Left renal cortex interstitium (tissue), 4 donors: ENCODE measurements around the gene AJM1. TPM values are rescaled to one million over a fixed set of nuclear protein-coding genes. Genes with fewer than 3 reads are reported as not detected.

Source experiments
- DNase-seq, 4 donors: peaks; one replicate each; pipeline ENCODE4 v3.0.0-alpha.2; 2013; ENCODE audit warnings: low read depth in 4 of 4, low spot score in 2 of 4, missing footprints in 1 of 4
- polyA plus RNA-seq, 4 donors: library from polyadenylated mRNA; unstranded; fragments of 120-200 nt; gene quantifications; one replicate each; pipeline ENCODE4 v1.2.1, GENCODE V29; 2013; ENCODE audit not compliant: insufficient read length in 4 of 4

AJM1 gene
- polyA plus RNA-seq, 4 donors = 0.68 to 1.8 (median 1.3) TPM

DNA sequence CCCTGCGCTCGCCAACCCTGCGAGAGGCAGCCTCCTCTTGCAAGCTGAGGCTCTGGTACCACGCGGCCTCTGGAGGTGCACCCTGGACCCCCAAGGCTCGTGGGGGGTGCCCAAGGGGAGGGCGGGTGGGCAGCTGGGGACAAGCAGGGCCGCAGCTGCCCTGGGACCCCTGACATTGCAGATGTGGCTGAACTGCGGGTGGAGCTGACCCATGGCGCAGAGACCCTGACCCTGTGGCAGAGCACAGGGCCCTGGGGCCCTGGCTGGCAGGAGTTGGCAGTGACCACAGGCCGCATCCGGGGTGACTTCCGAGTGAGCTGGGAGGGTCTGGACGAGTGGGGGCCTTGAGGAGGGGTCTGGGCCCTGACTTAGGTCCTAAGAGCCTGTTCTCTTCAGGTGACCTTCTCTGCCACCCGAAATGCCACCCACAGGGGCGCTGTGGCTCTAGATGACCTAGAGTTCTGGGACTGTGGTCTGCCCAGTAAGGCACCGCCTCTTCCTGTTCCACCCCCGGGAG lies 11.4 kb downstream of the AJM1 start:
- no peak for DNase-seq

DNA sequence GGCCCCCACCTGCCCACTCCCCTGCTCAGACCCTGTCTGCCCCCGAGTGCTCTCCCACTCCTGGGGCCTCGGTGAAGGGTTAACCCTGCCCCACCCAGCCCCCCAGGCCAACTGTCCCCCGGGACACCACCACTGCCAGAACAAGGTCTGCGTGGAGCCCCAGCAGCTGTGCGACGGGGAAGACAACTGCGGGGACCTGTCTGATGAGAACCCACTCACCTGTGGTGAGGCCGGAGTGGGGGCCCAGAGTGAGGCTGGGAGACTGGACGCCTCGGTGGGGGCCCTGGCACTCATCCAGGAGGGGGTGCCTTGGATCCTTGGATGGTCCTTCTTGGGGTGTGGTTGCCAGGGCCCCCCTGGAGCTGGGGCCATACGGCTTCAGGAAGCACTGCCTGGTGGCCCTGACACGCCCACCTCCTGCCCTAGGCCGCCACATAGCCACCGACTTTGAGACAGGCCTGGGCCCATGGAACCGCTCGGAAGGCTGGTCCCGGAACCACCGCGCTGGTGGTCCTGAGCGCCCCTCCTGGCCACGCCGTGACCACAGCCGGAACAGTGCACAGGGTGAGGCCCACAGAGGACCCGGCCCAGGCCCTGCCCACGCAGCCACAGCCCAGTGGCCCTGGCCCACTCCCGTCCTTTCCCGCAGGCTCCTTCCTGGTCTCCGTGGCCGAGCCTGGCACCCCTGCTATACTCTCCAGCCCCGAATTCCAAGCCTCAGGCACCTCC lies 12.0 kb downstream of the AJM1 start:
- DNase-seq = no peak

DNA sequence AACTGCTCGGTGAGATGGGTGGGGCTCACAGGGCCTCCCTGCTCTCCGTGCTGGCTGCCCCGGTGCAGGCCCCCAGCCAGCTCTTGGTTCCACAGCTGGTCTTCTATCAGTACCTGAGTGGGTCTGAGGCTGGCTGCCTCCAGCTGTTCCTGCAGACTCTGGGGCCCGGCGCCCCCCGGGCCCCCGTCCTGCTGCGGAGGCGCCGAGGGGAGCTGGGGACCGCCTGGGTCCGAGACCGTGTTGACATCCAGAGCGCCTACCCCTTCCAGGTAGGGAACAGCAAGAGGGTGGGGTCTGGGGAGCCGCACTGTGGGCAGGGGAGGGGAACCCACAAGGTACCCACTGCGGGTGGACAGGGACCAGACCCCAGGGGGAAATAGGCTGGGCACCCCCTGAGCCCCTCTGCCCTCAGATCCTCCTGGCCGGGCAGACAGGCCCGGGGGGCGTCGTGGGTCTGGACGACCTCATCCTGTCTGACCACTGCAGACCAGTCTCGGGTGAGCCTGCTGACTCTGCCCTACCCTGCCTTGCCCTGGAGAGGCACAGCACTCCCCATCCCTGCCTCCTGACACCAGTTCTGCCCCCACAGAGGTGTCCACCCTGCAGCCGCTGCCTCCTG lies 12.7 kb downstream of the AJM1 start:
- no peak for DNase-seq

DNA sequence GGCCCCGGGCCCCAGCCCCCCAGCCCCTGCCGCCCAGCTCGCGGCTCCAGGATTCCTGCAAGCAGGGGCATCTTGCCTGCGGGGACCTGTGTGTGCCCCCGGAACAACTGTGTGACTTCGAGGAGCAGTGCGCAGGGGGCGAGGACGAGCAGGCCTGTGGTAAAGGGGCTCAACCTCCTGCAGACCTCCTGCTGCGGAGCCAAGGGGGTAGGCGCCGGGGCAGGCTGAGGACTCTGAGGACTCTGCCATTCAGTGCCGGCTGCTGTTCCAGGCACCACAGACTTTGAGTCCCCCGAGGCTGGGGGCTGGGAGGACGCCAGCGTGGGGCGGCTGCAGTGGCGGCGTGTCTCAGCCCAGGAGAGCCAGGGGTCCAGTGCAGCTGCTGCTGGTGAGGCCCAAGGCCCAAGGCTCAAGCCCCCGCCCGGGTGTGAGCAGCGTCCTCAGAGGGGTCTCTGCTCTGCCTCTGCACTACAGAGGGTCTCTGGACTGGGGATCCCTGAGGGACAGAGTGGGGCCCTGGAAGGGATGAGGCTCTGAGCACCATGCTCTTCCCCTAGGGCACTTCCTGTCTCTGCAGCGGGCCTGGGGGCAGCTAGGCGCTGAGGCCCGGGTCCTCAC lies 13.3 kb downstream of the AJM1 start:
- DNase-seq = no peak

DNA sequence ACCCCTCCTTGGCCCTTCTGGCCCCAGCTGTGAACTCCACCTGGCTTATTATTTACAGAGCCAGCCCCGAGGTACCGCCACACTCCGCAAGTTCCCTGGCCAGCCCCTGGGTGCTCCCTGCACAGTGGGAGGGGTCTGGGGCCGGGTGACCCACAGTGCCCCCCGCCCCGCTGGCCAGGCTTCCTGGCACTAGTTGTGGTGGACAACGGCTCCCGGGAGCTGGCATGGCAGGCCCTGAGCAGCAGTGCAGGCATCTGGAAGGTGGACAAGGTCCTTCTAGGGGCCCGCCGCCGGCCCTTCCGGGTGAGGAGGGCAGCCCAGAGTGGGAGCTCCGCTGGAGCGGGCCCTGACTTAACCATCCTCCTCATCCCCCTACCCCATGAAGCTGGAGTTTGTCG lies 13.8 kb downstream of the AJM1 start:
- DNase-seq = no peak

DNA sequence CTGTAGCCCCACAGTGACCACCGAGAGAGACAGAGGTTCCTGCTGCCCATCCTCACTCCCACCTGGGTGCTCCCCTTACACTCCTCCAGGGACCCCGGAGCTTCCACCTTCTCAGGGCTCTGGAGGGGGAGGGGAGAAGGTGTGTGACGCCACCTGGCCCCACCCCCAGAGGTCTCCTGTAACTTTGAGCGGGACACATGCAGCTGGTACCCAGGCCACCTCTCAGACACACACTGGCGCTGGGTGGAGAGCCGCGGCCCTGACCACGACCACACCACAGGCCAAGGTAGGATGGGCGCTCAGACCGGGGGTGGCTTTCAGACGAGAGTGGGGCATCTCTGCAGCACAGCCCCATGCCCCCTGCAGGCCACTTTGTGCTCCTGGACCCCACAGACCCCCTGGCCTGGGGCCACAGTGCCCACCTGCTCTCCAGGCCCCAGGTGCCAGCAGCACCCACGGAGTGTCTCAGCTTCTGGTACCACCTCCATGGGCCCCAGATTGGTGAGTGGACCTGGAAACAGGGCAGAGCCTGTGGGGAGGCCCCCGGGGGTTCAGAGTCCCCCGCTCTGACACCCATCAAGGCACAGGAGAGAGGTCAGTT lies 14.4 kb downstream of the AJM1 start:
- no peak for DNase-seq

DNA sequence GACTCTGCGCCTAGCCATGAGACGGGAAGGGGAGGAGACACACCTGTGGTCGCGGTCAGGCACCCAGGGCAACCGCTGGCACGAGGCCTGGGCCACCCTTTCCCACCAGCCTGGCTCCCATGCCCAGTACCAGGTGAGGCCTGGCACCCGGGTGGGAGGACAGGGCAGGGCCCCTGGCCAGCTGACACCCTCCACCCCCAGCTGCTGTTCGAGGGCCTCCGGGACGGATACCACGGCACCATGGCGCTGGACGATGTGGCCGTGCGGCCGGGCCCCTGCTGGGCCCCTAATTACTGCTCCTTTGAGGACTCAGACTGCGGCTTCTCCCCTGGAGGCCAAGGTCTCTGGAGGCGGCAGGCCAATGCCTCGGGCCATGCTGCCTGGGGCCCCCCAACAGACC lies 14.9 kb downstream of the AJM1 start:
- no peak for DNase-seq

DNA sequence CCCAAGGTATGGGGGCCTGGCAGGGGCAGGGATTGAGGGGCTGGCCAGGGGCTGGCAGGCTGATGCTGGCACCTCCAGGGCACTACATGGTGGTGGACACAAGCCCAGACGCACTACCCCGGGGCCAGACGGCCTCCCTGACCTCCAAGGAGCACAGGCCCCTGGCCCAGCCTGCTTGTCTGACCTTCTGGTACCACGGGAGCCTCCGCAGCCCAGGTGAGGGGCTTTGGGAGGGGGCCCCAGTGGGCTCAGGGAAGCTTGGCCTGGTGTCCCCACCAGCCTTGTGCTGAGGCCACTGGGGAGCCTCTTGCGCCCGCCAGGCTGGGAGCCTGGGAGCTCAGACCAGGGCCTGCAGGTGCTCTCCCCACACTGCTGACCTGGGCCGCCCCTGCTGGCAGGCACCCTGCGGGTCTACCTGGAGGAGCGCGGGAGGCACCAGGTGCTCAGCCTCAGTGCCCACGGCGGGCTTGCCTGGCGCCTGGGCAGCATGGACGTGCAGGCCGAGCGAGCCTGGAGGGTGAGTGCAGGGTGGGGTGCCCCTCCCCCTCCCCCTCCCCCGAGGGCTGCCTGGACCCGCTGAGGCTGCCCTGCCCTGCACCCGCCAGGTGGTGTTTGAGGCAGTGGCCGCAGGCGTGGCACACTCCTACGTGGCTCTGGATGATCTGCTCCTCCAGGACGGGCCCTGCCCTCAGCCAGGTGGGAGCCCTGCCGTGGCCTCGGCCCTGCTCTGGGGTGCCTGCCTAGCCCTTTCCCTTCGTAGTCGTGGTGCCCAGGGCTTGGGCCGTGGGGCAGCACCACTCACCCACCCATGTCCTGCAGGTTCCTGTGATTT lies 15.5 kb downstream of the AJM1 start:
- DNase-seq = no peak

DNA sequence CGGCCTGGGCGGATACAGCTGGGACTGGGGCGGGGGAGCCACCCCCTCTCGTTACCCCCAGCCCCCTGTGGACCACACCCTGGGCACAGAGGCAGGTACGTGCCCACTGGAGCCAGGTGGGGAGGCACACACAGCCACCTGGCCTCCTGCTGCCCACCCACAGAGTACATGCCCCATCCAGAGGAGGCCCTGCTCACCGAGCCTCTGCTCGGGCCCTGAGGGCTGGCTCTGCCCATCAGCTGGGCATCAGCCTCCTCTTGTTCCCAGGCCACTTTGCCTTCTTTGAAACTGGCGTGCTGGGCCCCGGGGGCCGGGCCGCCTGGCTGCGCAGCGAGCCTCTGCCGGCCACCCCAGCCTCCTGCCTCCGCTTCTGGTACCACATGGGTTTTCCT lies 16.2 kb downstream of the AJM1 start:
- no peak for DNase-seq

DNA sequence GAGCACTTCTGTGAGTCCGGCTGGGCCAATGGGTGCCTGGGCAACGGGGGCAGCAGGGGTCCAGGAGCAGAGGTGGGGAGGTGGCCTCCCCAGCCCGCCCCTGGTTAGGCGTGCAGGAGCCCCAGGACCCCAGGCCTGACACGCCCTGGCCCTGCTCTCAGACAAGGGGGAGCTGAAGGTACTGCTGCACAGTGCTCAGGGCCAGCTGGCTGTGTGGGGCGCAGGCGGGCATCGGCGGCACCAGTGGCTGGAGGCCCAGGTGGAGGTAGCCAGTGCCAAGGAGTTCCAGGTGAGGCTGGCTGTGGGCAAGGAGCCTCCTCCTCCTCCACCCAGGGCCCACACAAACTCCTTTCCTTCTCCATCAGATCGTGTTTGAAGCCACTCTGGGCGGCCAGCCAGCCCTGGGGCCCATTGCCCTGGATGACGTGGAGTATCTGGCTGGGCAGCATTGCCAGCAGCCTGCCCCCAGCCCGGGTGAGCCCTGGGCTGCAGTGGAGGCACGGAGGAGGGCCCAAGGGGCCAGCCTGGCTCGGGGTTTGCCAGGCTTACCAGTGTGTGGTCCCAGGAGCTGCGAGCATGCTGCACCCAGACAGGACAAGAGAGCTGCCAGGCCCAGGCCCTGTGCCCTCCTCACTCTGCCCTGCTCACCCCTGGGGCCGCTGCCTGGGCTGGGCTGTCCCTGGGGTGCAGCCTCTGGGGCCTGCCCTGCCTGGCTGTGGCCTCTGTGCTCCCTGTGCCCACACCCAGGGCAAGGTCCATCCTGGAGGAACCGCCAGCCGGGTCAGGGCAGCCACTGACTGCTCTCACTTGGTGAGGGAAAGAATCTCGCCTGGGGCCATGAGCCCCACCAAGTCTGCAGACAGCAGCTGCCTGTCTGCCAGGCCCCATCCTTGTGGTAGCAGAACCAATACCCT lies 16.8 kb downstream of the AJM1 start:
- no peak for DNase-seq

DNA sequence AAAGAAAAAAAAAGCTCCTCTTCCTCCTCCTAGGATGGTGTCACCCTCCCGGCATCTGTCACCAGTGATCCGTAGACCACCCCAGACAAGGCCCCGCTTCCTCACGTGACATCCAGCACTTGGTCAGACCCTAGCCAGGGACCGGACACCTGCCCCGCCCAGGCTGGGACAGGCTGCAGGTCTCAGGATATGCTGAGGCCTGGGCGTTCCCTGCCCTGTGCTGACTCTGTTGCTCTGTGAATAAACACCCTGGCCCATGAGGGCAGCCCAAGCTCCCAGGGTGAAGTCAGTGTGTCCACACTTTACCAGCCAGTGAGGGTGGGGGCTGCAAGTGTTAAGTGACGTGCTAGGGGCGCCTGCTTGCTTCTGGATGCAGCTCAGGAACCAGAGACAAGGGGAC lies 18.3 kb downstream of the AJM1 start:
- DNase-seq = no peak

DNA sequence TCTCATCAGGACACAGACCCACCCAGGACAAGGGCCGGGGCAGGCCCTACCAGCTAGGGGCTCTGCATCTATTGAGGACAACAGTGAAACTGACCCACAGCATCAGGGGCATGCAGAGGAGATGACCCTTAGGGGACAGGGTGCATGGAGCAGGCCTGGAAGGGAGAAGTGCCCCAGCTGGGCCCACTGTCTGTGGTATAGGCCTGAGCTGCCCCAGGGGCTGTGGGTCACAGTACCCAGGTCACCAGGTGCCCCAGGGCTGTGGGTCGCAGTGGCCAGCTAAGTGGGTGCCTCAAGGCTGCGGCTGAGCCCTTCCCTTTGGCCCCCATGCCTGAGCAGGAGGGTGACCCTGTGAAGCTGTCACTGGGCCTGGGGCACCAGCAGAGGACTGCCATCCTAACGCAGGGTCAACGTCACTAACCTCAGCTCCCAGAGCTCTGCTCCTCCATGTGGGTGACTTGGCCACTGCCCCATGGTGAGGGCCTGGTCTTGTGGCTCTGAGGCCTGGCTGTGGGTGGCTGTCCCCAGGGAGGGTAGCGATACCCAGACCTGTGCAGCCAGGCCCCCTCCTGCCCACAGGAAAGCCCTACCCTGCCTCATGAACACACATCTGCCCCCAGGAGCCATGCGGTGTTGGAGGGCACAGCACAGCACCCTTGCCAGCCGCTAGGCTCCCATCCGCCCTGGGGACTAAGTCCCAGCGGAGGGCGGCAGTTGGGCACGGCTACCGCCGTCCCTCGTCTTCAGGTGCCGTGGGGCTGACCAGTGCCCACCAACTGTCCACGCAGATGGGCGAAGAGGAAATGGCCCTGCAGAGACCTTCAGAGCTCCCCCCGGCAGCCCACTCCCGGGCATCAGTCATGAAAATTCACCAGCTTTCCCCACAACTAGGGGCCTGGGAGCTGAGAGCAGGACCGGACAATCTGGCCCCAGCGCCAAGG lies 18.9 kb downstream of the AJM1 start:
- no peak for DNase-seq

DNA sequence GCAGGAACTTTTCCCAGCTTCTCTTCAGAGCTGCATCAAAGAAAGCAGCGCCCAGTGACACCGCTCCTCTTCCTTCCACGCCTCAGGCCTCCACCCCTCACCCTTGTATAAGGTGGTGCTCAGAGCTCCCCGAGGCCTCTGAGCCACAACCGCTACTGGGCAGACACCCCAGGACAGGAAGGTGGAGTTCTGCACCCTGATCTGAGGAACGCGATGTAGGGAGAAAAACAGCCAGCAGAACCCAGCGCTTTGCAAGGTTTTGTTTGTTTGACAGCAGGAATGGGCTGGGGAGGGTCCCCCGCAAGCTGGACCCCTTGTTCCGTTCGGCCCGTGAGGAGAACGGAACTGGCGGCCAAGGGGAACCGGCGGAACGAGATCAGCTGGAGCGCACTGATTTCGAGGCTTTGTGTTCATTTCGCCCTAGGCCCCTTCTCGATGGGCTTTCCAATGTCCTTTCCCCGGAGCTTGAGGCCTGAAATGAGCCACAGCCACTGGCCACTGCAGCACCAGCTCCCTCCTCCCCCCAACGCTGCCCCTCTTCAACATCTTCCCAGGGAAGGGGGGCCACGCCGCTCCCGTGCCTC lies 19.7 kb downstream of the AJM1 start:
- DNase-seq = no peak

DNA sequence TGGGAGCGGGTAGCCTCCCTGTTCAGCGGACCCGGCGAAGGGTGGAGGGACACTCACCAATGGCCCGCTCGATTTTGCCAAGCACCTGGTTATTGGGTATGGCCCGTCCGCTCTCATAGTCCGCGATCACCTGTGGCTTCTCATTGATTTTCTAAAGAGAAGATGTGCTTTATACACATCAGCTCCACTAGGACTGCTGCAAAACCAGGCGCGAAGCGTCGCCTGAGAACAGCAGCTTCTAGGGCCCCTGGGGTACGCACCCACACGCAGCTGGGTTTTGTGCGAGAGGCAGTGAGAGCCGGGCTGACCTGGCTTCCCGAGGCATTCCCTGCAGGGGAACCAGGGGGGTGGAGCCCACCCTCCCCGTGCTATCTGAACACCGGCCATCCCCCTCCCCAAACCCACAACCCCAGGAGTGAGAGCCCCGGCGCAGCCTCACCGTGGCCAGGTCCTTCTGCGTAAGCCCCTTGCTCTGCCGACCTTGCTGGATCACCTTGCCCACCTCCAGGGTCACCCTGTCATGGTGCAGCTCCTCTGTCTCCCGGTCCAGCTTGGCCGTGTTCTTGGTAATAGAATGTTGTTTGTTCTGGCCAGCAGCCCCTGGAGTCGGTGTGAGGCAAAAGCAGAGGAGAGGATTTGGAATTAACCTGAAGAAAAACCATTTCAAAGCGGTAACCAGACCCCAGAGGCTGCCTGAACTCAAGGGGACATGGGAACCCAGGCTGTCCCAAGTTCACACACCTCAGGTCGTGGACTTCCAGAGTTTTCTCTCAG lies 20.8 kb downstream of the AJM1 start:
- no peak for DNase-seq

DNA sequence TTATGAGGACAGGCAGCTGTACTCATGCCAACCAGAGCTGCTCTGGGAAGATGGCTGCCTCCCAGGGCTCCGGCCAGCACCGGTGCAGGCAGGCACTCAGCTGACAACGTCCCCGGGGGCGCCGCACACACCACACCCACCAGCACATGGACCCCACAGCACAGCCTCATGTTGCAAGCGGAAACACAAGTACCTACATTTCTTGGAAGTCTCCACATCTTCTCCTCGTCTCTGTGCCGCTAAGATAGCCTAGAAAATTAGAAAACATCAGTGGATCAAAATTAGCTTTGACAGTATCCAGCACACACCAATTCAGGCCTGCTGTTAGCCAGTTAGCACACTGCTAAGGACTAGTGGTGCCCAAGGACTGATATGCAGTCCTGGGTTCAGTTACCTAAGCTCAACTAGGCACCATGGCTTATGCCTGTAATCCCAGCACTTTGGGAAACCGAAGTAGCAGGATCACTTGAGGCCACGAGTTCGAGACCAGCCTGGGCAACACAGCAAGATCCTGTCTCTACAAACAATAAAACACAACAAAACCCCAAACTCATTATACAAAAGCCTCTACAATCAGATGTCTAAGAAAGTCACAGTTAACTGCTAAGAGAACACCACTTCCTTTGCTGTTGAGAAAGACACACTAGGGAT lies 21.5 kb downstream of the AJM1 start:
- no peak for DNase-seq

DNA sequence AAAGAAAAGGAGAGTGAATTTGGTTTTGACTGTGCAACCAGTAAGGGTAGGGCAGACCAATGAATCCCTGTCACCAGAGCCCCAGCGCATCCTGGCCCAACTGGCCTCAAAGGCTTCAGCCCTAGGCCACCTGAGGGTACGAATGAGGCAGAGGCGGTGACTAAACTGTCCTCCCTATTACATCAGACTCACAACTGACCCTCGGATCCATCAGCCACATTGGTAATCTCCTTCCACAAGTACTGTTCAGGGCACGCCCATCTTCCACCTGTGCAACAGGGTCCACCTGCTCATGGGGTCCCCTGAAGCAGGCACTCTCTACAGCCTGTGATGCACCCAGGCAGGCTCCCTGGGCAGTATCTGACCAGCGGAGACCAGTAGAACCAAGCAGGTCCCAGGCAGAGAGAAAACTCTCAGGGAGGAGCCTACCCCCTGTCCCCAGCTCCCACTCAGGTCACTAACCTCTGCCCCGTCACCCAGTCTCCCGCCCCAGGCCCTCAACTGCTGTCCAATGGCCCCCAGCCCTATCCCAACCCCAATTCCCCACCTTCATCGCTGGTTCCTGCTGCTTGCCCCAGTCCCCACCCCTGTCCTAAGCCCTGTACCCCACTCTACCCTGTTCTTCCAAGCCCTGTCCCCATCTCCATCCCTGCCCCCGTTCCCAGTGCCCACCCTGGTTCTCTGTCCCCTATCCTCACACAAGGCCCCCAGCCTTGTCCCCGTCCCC lies 22.9 kb downstream of the AJM1 start:
- no peak for DNase-seq
